ENCODE data around the gene TEX10.

- TF ChIP-seq CTCF (conservative IDR thresholded peaks at IDR 0.05), result no peak
- TF ChIP-seq ZFX (IDR thresholded peaks at IDR 0.05), result no peak
Measured at GRCh38 chr9:100307080-100307479, 45.7 kb downstream of the TEX10 start.

Data from C4-2B (cell line).